ENCODE data around the gene GLOD4.

DNA sequence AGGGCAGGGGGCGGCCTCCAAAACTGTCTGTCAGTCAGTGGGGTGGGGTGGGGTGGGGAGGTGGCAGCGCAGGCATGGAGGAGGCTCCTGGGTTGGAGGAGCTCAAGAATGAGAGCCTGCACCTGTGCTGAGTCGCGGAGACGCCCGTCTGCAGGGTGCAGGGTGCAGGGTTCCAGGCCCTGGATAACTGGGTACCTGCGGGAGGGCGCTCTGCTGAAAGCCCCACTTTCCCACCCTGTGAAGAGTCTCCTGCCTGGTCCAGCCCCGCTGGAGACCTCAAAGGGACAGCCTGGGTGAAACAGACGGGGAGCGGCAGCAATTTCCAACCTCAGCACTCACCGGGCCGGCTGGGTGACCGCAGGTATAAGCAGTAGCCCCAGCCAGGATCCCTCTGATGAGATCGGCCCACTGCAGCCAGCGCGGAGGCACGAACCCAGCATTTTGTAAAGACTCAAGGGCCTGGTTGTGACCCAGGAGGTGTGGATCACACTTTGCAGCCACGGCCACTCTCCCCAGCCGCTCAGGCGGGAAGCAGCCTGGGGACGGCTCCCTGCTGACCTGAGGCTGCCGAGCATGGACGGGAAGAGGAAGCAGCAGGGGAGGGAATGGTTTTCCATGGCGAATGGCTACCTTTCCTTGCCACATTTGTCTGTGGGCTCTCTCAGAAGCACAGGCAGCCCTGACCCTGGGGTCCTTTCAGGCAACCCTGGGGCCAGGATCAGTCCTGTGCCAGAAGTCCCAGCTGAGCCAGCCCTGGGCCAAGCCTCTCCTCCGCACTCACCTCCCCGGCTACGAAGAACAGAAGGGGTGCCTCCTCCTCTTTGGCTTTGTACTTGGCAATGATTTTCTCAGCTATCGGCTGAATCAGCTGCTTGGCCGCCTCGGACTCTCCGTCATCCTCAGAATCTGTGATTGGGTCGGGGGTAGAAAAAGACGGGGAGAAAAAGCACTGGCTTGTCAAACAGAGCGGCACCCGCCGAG lies 21.1 kb upstream of the GLOD4 start:
- TF ChIP-seq, protein P1, sequence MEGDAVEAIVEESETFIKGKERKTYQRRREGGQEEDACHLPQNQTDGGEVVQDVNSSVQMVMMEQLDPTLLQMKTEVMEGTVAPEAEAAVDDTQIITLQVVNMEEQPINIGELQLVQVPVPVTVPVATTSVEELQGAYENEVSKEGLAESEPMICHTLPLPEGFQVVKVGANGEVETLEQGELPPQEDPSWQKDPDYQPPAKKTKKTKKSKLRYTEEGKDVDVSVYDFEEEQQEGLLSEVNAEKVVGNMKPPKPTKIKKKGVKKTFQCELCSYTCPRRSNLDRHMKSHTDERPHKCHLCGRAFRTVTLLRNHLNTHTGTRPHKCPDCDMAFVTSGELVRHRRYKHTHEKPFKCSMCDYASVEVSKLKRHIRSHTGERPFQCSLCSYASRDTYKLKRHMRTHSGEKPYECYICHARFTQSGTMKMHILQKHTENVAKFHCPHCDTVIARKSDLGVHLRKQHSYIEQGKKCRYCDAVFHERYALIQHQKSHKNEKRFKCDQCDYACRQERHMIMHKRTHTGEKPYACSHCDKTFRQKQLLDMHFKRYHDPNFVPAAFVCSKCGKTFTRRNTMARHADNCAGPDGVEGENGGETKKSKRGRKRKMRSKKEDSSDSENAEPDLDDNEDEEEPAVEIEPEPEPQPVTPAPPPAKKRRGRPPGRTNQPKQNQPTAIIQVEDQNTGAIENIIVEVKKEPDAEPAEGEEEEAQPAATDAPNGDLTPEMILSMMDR (IDR thresholded peaks at IDR 0.05), result no peak
- TF ChIP-seq POLR2A (IDR thresholded peaks at IDR 0.05), result no peak
